ENCODE data around the gene ZNF469.

DNA sequence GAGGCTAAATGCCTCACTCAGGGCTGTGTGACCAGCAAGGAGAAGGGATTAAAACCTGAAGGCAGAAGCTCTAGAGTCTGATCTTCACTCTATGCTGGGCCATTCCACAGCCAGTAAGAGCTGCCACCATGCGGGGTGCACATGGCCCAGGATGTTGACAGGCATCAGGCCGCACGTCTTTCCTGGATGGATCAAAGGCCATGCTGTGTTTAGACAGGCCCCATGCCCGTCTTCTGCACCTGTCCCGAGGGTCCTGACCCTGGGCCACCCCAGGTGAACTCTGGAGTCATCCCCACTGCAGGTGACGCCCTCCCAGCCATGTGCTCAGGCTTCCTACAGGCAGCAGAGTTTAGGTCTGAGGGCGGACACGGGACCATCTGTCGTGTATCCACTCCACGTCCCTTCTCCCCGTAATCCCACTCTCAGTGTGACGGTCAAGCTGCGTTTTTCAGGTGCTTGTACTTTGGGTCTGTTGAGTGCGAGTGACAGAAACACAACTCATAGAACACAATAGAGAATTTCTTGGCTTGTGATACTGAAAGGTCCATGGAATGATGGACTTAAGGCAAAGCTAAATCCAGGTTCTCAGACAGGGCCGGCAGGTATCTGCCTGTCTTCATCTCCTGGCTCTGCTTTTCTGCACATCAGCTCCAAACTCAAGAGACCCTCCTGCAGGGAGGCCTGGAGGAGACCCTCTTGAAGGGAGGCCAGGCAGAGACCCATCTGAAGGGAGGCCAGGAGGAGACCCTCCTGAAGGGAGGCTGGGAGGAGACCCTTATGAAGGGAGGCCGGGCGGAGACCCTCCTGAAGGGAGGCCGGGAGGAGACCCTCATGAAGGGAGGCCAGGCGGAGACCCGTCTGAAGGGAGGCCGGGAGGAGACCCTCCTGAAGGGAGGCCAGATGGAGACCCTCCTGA, 13.2 kb downstream of the ZNF469 start:
- TF ChIP-seq, protein P1, sequence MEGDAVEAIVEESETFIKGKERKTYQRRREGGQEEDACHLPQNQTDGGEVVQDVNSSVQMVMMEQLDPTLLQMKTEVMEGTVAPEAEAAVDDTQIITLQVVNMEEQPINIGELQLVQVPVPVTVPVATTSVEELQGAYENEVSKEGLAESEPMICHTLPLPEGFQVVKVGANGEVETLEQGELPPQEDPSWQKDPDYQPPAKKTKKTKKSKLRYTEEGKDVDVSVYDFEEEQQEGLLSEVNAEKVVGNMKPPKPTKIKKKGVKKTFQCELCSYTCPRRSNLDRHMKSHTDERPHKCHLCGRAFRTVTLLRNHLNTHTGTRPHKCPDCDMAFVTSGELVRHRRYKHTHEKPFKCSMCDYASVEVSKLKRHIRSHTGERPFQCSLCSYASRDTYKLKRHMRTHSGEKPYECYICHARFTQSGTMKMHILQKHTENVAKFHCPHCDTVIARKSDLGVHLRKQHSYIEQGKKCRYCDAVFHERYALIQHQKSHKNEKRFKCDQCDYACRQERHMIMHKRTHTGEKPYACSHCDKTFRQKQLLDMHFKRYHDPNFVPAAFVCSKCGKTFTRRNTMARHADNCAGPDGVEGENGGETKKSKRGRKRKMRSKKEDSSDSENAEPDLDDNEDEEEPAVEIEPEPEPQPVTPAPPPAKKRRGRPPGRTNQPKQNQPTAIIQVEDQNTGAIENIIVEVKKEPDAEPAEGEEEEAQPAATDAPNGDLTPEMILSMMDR (IDR thresholded peaks at IDR 0.05), result no peak
- TF ChIP-seq POLR2AphosphoS5 (IDR thresholded peaks at IDR 0.05), result no peak

Measured in upper lobe of left lung (tissue), 4 donors.